GM12891 (cell line): ENCODE results near the gene IGFL3.
"Not testable (repeated sequence)": the region's sequence is repeated elsewhere in the genome, so short reads cannot be mapped to it uniquely, and the experiment has no call there.

Experiments
- DNase-seq: peaks from one replicate; pipeline ENCODE4 v3.0.0; 2011; ENCODE audit warnings: low spot score; ENCODE audit not compliant: insufficient read length
- FAIRE-seq: peaks from 2 replicates; lab custom pipeline; 2011; peaks lifted over from hg19 to GRCh38; lab: Jason Lieb, UNC
- PAX5 ChIP-seq: IDR thresholded peaks from 2 replicates; pipeline ENCODE4 v1.6.1; 2011; ENCODE audit warnings: low read length, moderate library complexity, mild to moderate bottlenecking; ENCODE audit not compliant: insufficient read depth, severe bottlenecking
- POLR2A ChIP-seq: IDR thresholded peaks from 2 replicates; pipeline ENCODE4 v1.6.1; 2011; ENCODE audit warnings: low read depth, low read length, control low read depth
- POLR2AphosphoS5 ChIP-seq: IDR thresholded peaks from 2 replicates; pipeline ENCODE4 v1.6.1; 2011; ENCODE audit warnings: low read depth, low read length, control low read depth
- POU2F2 ChIP-seq: IDR thresholded peaks from 2 replicates; pipeline ENCODE4 v1.6.1; 2011; ENCODE audit warnings: low read depth, mild to moderate bottlenecking, control low read depth, low read length, moderate library complexity
- SPI1 ChIP-seq: IDR thresholded peaks from 2 replicates; pipeline ENCODE4 v1.6.1; 2011; ENCODE audit warnings: low read depth, low read length, control low read depth
- TAF1 ChIP-seq: IDR thresholded peaks from 2 replicates; pipeline ENCODE4 v1.6.1; 2011; ENCODE audit warnings: low read depth, low read length, control low read depth

IGFL3 gene

DNA sequence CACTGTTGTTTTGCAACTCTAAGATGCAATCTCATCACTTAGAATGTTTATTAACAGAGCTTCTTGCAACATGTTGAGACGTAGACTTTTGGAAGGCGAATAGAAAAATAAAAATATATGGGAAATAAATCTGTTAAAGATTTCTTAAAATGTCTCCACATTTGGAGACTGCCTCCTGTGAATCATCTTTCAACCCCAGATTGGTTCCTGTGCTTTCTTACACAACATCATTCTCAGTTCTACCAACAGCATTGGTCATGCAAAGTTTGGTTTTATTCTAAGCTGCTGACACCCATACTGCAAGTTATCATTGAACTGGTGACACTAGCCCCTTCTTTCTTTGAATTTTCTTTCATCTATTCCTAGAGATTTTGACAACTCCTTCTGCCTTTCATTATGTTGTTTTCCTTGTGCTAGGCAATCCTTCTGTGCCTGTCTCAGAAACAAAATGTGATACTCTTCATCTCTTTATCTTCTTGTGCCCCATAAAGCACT, 1.6 kb upstream of the IGFL3 start:
- FAIRE-seq = no peak
- no peak for TF ChIP-seq PAX5

GRCh38 chr19:46125447-46125846, 959 bp upstream of the IGFL3 start:
- DNase-seq = no peak
- no peak for TF ChIP-seq SPI1
- TF ChIP-seq TAF1 = no peak
- no peak for TF ChIP-seq POLR2A
- no peak for FAIRE-seq

More for the DNA sequence above, 1.6 kb upstream of the IGFL3 start:
- DNase-seq = no peak

- DNase-seq = no peak
- TF ChIP-seq PAX5 = no peak
- no peak for TF ChIP-seq POLR2AphosphoS5
- no peak for TF ChIP-seq SPI1
- TF ChIP-seq POU2F2 = no peak
- TF ChIP-seq TAF1 = no peak
- no peak for TF ChIP-seq POLR2A
- FAIRE-seq = no peak
Observed at GRCh38 chr19:46118136-46118535, 6.4 kb downstream of the IGFL3 start.

GRCh38 chr19:46116121-46116520, 8.4 kb downstream of the IGFL3 start:
- DNase-seq (no peak), FAIRE-seq (no peak)
- TF ChIP-seq POU2F2 (no peak), POLR2A (no peak), TAF1 (no peak), SPI1 (no peak), PAX5 (no peak), POLR2AphosphoS5 (no peak)

DNA sequence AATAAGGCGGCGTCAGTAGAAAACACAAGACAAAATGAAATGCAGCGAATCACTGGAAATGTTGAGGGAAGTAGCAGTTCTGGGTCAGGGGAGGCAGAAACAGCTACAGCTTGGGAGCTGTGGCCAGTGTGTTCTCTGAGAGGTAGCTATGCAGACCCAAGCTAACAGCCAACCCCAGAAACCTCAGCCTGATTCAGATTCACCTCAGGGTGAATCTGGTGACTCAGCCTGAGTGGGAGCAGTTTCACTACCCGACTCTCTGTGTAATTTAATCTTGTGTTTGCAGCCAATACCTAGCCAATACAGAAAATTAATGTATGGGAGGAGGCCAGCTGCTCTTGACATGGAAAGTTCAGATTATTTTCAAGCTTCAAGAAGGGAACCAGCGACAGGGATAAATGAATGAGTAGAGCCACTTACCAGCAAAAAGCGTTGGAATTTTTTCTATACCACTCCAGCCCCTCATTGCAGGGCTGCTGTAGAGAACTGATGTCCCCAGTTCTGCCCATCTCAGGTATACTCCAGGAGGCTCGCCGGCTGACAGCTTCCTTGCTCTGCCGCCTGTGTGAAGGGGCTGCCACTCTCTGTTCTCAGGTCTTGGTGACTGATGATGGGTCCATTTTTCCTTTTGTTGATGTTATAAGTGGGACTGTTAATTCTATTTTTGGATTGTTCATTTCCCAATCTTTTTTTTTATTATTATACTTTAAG, 8.9 kb downstream of the IGFL3 start:
- DNase-seq (peak; percentile 39), FAIRE-seq (peak; percentile 95)
- TF ChIP-seq POLR2A (no peak), SPI1 (peak; percentile 1; the same call in 1 of the 2 replicates), PAX5 (no peak), POU2F2 (peak; percentile 66), POLR2AphosphoS5 (no peak), TAF1 (no peak)

- no peak for DNase-seq
- TF ChIP-seq POLR2A = no peak
- TF ChIP-seq SPI1 = no peak
- FAIRE-seq = no peak
Observed at GRCh38 chr19:46113726-46114125, 10.8 kb downstream of the IGFL3 start.

DNA sequence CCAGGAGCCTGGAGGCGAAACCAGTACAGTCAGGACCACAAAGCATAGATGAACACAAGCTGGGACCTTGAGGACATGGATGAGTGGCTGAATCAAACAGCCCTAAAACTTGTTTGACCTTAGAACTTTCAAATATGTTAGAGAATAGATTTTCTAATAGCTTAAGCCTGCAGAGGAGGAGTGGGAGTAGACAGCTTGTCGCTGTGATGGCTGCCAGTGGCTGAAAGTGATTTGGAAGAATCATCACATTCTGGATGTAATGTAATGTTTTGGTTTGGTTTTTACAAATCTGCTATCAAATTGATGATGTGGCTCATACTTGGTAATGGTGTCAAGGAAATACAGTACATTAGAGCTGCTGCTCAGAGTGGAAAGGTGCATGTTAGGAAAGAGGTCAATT, 12.0 kb downstream of the IGFL3 start:
- no peak for TF ChIP-seq SPI1
- no peak for TF ChIP-seq POU2F2
- no peak for TF ChIP-seq POLR2AphosphoS5
- no peak for TF ChIP-seq POLR2A
- TF ChIP-seq PAX5 = no peak
- TF ChIP-seq TAF1 = no peak
- DNase-seq (no peak), FAIRE-seq (no peak)

DNA sequence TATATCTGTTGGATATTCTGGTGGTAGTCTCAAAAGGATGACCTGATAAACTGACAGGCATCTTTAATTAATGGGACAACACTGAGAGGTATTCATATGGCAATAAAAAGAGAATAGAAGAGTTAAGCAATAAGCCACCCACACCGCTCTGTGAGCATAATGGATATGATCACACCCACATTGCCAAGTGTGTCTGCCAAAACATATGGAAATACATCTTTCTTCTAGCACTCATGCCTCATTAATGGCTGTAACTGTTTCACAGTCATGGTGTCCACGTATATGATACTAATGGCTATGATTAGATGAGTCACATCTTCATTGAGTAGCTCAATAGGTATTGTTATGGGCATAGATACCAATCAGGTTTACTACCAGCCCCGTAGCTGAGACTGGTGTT, 13.1 kb downstream of the IGFL3 start:
- peak; percentile 5 for FAIRE-seq
- no peak for DNase-seq
- TF ChIP-seq POU2F2 = no peak
- no peak for TF ChIP-seq POLR2A
- no peak for TF ChIP-seq PAX5
- no peak for TF ChIP-seq SPI1
- TF ChIP-seq TAF1 = no peak
- no peak for TF ChIP-seq POLR2AphosphoS5

DNA sequence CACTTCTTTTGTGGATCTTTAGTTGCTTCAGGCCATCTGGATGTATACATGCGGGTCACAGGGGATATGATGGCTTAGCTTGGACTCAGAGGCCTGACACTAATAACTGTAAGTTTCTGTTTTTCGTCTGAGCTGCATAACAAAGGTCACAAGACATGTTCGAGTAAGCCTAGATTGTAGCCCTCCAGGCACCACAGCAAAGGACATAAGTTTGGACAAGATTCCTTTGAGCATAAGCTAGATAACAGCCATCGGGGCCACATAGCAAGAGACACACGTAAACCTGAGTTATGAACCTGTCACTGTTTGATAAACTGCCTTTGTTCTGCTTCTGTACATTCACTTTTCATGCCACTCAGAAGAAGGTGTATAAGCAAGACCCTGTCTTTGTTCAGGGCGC, 14.6 kb downstream of the IGFL3 start:
- FAIRE-seq (no peak), DNase-seq (no peak)
- no peak for TF ChIP-seq POLR2AphosphoS5
- no peak for TF ChIP-seq PAX5
- no peak for TF ChIP-seq TAF1
- no peak for TF ChIP-seq SPI1
- TF ChIP-seq POLR2A = no peak
- TF ChIP-seq POU2F2 = no peak

GRCh38 chr19:46107371-46107770, 17.1 kb downstream of the IGFL3 start:
- no peak for FAIRE-seq

DNA sequence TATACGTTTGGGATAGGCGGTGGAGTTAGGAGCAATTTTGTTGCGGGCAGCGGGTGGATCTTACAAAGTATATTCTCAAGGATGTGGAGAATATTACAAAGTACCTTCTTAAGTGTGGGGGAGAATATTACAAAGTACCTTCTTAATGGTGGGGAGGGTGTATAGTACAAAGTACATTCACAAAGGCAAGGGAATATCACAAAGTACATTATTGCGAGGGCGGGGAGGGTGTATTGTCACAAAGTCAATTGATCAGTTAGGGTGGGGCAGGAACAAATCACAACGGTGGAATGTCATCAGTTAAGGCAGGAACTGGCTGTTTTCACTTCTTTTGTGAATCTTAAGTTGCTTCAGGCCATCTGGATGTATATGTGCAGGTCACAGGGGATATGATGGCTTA, 22.2 kb downstream of the IGFL3 start:
- DNase-seq, FAIRE-seq: not testable (repeated sequence)

More at GRCh38 chr19:46107371-46107770, 17.1 kb downstream of the IGFL3 start:
- DNase-seq = no peak
- TF ChIP-seq POLR2AphosphoS5 (no peak), POU2F2 (no peak), PAX5 (no peak), POLR2A (no peak), TAF1 (no peak), SPI1 (no peak)
